ENCODE data around the gene ZNF609.
"Not testable (repeated sequence)": the region's sequence is repeated elsewhere in the genome, so short reads cannot be mapped to it uniquely, and the experiment has no call there.

ZNF609 gene

DNA sequence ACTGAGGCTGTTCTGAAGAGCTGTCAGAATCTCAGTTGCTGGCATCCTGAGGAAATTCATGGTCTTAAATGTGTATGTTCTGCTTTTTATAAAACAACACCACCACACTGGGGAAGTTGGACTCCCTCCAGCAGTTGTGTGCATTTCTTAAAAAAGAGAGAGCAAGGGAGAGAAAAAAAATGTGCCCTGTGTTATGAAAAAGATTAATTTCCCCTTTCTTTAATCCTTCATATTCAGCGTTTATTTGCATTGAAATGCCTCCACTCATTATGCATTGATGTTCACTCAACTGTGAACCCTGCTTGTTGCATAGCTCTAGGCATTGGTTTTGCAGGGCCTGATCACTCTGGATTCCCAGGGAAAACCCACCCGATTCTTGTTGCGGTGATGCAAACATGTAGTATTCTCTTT lies 4.4 kb upstream of the ZNF609 start:
- no peak for DNase-seq (ENCODE audit: low read depth)

- DNase-seq (ENCODE audit: low read depth): no peak
Observed at GRCh38 chr15:64456634-64457108, 3.7 kb upstream of the ZNF609 start.

GRCh38 chr15:64459066-64459781 lies 1.2 kb upstream of the ZNF609 start:
- DNase-seq (ENCODE audit: low read depth): no peak

DNA sequence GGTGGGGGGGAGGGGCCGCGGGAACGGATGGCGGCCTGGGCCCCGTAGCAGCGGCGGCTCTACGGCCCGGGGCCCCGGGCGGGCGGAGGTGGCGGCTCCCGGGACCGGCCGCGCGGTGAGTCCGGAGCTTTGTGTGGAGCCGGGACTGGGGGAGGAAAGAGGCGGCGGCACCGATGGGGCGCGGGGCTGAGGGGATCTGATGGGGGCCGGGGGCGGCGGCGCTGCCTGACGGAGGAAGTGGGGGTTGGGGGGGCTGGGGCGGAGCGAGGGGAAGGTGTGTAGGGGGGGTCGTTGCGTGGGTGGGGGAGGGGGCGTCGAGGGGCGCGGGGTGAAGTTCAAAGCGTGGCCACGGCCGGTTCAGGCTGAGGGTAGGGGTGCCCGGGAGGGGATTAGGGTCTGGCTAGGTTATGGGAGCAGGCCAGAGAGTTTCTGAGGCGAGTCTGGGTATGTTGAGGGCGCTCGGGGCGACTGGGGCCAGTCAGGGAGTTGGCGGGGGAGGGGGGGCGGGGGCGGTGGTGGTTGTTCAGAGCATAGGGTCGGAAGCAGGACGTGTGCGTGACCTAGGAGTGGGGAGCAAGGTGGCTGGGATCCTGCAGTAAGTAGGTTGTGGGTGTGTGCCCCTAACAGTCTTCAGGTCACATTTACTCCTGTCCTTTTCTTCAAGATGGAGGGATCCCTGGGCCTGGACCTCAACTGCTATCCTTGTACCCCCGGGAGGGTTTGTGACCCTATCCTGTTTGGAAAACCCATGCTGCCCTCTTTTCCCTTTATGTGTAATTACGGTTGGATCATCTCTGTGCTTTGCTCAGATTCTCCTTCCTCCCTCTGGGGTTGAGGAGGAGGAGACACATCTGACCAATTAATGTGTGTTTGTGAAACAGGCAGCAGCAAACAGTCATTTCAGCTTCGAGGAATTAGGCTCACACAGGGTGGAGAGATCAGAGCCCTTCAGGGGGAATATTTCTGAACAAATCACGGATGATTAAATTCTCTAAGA lies 644 bp downstream of the ZNF609 start:
- peak; percentile 71 for DNase-seq (ENCODE audit: low read depth)

GRCh38 chr15:64461721-64462162 lies 1.4 kb downstream of the ZNF609 start:
- DNase-seq (ENCODE audit: low read depth): no peak

DNA sequence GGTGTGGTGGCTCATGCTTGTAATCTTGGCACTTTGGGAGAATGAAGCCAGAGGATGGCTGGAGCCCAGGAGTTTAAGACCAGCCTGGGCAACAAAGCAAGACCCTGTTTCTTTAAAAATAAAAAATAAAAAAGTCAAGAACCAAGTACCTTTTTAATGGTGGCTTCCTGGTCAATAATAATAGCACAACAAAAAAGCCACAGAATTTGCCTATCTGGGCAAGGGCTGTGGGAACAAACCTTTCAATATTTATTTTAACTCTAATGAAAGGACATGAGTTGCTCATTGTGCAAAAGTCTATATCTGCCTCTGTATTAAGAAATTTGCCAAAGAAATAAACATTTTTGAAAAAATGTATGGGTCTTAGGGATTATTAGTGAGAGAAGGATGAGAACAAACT lies 2.1 kb downstream of the ZNF609 start:
- DNase-seq (ENCODE audit: low read depth): no peak

GRCh38 chr15:64464276-64465005 lies 4.1 kb downstream of the ZNF609 start:
- DNase-seq (ENCODE audit: low read depth): peak; percentile 24

- no peak for DNase-seq (ENCODE audit: low read depth)
Observed at GRCh38 chr15:64466408-64467141, 6.2 kb downstream of the ZNF609 start.

GRCh38 chr15:64472161-64472560 lies 11.8 kb downstream of the ZNF609 start:
- no peak for DNase-seq (ENCODE audit: low read depth)

DNA sequence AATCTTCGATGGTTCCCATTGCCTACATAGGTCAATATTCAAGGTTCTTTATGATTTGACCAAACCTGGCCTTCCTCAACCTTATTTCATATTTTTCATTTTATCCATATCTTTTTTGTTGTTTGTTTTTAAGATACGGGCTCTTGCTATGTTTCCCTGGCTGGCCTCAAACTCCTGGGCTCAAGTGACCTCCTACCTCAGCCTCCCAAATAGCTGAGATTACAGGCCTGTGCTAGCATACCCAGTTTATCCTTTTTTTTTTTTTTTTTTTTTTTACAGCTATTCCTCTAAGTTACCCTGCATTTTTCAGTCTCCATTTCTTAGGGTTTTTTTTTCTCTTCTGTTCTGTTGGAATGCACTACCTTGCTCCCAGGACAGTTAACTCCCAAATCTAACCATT lies 14.5 kb downstream of the ZNF609 start:
- DNase-seq (ENCODE audit: low read depth): no peak

DNA sequence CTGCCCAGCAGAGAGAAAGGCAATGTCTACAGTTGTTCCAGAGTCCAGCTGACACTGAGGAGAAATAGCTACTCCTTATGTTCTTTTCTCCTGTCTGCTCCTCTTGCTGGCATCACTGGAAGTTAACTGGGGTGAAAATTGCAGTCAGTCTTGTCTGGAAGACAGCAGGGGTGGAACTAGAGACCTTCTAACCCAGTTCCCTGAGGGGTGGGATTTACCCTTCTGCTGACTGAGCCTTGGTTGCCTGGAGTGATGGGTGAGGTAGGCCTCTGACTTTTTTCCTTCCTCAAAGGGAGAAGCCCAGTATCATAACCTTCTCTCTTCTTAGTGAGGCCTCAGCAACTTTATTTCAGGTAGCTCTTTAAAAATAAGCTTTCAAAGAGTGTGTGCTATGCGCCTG lies 16.2 kb downstream of the ZNF609 start:
- DNase-seq (ENCODE audit: low read depth): no peak

DNA sequence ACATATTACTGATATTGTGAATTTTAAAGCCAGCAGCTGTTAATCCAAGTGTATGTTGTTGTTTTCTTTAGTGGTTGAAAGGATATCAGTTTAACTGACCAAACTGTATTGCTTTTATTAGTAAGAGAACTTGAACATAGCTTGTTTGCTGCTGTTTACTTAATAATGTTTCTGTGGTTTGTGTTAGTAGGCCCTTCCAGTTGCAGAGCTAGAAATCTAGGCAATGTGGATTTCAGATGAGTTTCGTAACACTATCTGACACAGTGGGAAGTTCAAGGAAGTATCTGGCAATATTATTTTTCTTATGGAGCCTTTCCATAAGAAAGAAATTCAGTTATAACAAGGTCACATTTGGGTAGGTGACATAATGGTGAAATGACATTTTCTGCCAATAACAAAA lies 18.5 kb downstream of the ZNF609 start:
- DNase-seq (ENCODE audit: low read depth): no peak

DNA sequence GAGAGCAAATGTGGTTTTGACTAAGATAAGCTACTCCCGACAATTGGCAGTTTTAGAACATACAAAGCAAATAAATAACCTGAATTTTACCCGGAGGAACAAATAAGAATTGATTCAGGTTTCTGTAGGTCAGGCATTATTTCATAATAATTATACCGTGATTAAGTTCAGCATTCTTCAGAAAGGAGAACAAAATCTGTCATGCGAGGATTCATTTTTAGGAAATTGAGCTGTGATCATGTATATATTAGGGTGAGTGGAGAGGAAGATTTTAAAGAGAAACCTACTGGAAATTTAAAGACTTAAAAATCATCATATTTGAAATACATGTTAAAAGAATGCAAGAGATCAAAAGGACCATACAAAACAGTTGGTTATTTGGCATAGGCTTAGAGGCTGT lies 20.5 kb downstream of the ZNF609 start:
- DNase-seq (ENCODE audit: low read depth): no peak

GRCh38 chr15:64483749-64484148 lies 23.4 kb downstream of the ZNF609 start:
- DNase-seq (ENCODE audit: low read depth): no peak

- no peak for DNase-seq (ENCODE audit: low read depth)
Observed at GRCh38 chr15:64485796-64486195, 25.4 kb downstream of the ZNF609 start.

- DNase-seq (ENCODE audit: low read depth): no peak
Observed at GRCh38 chr15:64490598-64491259, 30.4 kb downstream of the ZNF609 start.

DNA sequence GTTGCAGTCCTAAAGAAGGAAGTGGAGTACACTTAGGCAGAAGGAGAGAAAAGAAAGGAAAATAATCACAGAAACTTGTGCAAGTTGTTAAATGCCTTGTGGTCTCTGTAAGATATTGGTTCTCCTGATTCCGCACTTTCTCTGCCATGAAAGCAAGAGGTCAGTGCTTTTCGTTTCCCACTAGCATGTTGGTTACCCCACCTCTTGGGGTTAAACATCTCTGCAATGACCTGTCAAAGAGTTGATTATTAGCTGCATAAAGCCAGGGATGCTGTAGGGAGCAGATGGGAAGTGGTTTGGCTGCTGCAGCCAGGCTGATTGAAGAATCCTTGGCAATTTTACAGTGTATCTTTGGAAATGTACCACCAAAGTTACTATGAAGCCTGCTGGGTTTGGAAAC lies 33.3 kb downstream of the ZNF609 start:
- DNase-seq (ENCODE audit: low read depth): no peak

- not testable (repeated sequence) for DNase-seq (ENCODE audit: low read depth)
Observed at GRCh38 chr15:64495968-64496367, 35.6 kb downstream of the ZNF609 start.

GRCh38 chr15:64500695-64501395 lies 40.5 kb downstream of the ZNF609 start:
- DNase-seq (ENCODE audit: low read depth): no peak

DNA sequence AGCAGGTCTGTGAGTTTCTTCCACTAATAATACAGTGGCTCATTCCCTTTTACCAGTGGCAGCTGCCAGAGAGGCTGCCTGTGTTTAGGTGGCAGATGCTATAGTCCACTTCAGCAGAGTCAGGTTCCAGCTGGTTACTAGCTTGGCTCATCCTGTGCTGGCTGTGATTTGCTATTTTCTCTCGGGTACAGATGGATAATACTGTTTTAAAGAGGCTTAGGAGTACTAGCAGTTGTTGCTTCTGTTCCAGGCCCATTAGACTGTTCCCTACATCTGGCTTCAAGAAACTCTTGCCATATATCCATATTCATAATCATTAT lies 41.0 kb downstream of the ZNF609 start:
- no peak for DNase-seq (ENCODE audit: low read depth)

- DNase-seq (ENCODE audit: low read depth): no peak
Observed at GRCh38 chr15:64502151-64502550, 41.8 kb downstream of the ZNF609 start.
